Brain pericyte (primary cell): ENCODE data around the gene GSE1.

ENCODE experiments used
- DNase-seq: peaks from one replicate; pipeline ENCODE4 v3.0.0-alpha.2; 2012; ENCODE audit warnings: low read depth, low spot score

Gene GSE1

GRCh38 chr16:85605051-85605911, 7.8 kb upstream of the GSE1 start:
- no peak for DNase-seq

- DNase-seq: no peak
Measured at GRCh38 chr16:85605912-85606841, 6.9 kb upstream of the GSE1 start.

- DNase-seq: no peak
Measured at GRCh38 chr16:85606904-85607303, 6.2 kb upstream of the GSE1 start.

- DNase-seq: no peak
Measured at GRCh38 chr16:85607321-85607765, 5.8 kb upstream of the GSE1 start.

GRCh38 chr16:85607796-85608514, 5.2 kb upstream of the GSE1 start:
- no peak for DNase-seq

GRCh38 chr16:85608515-85608885, 4.6 kb upstream of the GSE1 start:
- DNase-seq: no peak

GRCh38 chr16:85608887-85609286, 4.2 kb upstream of the GSE1 start:
- no peak for DNase-seq

GRCh38 chr16:85609539-85609938, 3.6 kb upstream of the GSE1 start:
- no peak for DNase-seq

- DNase-seq: no peak
Measured at GRCh38 chr16:85610059-85610445, 3.1 kb upstream of the GSE1 start.

- no peak for DNase-seq
Measured at GRCh38 chr16:85610446-85611193, 2.5 kb upstream of the GSE1 start.

GRCh38 chr16:85611194-85611443, 2.0 kb upstream of the GSE1 start:
- DNase-seq: no peak

- DNase-seq: no peak
Measured at GRCh38 chr16:85611444-85612190, 1.5 kb upstream of the GSE1 start.

GRCh38 chr16:85612191-85612800, 826 bp upstream of the GSE1 start:
- DNase-seq: no peak

- no peak for DNase-seq
Measured at GRCh38 chr16:85613604-85614337, 649 bp downstream of the GSE1 start.

- DNase-seq: no peak
Measured at GRCh38 chr16:85614338-85615013, 1.4 kb downstream of the GSE1 start.

- DNase-seq: no peak
Measured at GRCh38 chr16:85615014-85615851, 2.1 kb downstream of the GSE1 start.

- no peak for DNase-seq
Measured at GRCh38 chr16:85615852-85616606, 2.9 kb downstream of the GSE1 start.
